DLD1 (cell line): ENCODE measurements around the gene UGT3A2.
"Not testable (repeated sequence)": the region's sequence is repeated elsewhere in the genome, so short reads cannot be mapped to it uniquely, and the experiment has no call there.

Source experiments
- in situ Hi-C: cut with HindIII; loops from 2 replicates; pipeline ENCODE4 v1.10.0; 2017; ENCODE audit warnings: low sequenced_read_pairs

Gene UGT3A2

DNA sequence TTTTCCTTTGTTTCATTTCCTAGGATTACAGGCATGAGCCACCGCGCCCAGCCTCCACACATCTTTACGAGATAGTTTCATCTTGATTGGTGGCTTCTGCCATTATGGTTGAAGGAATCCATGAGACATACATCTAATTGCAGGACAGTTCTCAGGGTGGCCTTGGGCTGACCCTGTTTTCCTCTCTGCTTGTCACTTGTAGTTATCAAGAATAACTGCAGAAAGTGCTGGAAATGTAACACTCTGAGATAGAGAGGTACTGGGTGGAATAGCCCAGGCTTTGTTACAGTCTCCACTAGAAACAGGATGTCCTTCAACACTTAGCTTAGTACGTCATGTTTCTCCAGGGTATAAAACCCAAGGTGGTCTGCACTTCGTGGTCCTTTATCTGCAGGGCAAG, 10.7 kb downstream of the UGT3A2 start:
- in situ Hi-C loops: no loop called here

DNA sequence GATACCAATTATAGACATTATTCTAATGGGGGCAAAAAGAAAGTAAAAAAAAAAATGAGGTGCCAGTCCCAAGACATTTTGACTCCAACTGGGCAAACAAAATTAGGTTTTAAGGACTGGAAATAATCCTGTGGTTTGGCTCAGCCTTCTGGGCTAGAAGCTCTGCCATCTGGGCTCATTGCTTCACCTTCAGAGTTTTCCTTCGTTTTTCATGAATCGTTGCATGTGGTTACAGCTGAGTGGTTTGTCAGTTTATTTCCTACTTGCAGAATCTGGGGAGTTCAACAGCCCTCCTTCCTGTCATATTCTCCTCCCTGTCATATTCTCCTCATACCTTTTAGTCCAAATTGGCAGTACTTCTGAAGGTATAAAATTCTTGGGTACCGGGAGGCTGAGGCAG, 12.0 kb downstream of the UGT3A2 start:
- in situ Hi-C loops: no loop called here

DNA sequence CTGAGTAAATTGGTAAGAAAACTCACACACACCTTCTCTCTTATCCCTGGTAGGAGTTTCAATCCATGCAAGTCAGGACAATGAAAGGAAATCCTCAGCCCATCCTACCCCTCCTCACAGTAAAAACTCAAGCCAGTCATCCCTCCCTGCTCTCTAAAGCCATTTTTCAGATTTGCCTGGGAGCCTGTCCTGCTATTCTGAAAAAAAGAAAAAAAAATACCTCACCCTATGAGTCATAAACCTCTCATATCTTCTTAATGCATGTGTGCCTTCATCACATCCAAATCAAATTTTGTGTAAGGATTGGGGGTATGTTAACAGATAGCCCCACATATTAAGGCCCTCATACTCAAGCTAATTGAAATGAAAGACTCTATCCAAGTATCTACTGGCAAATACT, 14.1 kb downstream of the UGT3A2 start:
- in situ Hi-C loops: no loop called here

DNA sequence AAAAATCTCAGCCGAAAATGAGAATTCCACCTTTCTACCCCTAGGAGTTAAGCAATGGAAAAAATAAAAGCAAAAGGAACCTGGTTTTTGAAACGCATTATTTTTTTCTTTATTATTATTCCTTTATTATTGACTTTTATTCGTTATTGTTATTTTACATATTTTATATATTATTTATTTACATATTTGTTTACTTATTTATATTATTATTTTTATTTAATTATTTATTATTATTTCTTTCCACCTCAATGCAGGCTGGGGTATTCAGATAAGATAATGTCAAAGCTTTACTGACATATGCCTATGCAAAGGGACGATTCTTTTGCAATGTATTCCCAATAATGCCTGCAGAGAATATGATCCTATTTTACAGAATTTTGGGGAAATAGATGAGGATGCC, 16.7 kb downstream of the UGT3A2 start:
- in situ Hi-C loops: no loop called here

DNA sequence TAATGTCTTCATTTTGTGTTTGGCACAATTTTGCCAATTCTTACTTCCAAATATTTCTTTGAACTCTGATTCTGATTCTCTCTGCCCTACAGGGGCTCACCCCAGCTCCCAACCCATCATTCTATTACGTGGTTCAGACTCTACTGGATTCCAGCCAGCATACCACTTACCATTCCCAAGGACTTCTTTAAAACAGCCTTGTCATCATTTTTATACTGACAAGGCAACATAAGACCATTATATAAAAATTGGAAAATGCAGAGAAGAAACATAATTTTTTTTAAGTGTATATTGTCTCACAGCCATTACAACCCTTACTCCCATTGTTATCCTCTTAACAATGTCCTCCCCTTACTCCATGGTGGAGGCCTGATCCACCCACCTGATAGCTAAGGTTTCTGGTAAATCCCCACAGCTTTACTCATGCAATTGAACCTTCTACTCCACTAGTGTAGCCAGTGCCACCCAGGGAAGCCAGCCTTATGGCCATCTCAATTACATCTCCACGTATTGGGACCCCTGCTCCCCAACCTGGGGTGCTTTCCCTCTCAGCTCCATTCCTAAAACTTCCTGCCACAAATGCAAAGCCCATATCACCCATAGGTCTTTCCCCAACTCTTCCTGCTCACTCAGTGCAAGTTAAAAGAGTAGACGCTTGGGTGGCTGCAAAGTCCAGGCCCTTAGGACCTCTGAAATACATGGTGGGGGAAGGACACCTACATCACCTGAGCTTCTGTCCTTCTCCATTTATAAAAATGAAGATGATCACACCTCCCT, 19.1 kb downstream of the UGT3A2 start:
- in situ Hi-C loops: no loop called here

DNA sequence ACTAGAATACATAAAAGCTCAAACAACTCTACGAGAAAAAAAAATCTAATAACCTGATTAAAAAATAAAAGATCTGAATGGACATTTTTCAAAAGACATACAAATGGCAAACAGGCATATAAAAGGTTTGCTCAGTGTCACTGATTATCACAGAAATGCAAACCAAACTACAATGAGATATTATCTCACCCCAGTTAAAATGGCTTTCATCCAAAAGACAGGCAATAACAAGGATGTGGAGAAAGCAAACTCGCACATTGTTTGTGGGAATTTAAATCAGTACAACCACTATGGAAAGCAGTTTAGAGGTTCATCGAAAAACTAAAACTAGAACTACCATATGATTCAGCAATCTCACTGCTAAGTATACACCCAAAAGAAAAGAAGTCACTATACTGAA, 20.8 kb downstream of the UGT3A2 start:
- in situ Hi-C loops: no loop called here

DNA sequence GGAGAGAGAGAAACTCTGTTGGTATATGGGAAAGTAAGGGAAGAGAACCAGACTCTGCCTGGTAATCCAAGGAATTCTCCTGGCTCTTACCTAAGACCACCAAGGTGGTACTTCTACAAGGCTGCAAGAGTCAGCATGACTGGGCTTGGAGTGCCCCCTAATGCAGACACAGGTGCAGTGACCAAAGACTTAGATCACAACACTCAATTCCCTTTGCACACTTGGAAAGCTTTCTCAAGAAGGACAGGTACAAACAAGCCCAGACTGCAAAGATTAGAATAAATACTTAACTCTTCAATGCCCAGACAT, 25.2 kb downstream of the UGT3A2 start:
- in situ Hi-C loops: no loop called here

DNA sequence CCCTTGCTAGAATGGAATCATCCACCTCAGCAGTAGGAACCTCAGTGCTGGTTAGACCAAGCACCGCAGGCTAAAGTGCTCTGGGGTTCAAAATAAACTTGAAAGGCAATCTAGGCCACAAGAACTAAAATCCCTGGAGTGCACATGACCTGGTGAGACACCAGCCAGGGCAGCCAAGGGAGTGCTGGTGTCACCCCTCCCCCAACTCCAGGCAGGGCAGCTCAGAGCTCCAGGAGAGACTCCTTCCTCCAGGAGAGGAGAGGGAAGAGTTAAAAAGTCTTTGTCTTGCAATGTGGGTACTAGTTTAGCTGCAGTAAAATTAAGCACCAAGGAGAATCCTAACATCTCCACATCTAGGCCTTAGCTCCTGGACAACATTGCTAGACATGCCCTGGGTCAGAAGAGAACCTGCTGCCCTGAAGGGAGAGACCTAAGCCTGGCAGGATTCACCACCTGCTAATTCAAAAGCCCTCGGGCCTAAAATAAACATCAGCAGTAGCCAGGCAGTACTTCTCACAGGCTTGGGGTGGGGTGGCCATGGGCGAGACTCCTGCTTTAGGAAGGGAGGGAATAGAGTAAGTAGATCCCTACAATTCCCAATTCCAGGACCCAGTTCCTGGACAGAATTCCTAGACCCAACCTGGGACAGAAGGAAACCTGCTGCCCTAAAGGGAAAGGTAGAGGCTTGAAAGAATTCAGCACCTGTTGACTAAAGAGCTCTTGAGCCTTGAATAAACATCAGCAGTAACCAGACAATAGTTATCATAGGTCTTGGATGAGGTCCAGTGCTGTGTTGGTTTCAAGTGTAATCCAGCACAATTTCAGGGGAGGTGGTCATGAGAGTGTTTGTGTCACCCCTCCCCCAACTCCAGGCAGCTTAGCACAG, 25.8 kb downstream of the UGT3A2 start:
- in situ Hi-C loops: no loop called here

DNA sequence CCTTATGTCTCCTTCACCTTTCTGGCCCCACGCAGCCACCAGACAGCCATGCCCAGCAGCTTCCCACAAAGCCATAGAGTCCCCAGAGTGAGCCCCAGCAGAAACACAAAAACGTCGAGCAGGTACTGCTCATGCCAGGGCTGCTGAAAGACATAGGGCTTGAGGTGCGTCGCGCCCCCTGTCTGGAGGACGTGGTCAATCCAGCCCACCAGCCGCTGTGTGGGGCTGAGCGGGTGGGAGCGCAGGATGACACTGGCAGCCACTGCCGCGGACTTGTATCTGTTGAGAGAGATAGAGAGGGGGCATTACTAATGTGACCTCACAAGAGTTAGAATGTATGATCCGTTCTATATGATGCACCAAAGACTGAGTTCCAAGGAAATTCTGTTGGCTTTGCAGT, 31.0 kb downstream of the UGT3A2 start:
- in situ Hi-C loops: no loop called here

DNA sequence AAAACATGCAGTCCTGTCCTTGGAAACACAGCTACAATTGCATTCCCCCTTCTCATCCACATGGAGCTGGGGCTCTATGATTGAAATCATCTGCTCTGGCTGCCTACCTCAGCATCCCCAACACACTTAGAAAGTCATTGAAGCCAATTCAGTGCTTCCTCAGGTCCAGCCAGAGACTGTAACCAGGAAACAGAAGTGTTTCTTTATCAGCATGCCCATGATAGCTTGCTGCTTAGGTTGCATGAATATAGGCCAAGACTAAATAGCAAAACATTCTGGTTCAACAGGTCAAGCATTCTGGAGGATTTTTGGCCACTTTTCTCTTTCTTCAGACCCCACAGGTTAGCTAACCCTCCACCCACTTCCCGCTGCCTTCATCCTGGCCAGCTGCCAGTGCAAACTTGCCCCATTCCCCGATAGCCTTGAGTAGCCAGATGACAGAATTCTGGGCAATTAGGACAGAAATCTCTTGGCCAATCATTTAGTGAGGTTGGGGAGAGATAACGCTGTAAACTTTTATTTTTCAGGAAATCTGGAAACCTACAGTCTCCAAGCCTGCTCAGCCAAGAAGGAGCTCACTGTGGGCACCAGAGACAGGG, 32.0 kb downstream of the UGT3A2 start:
- in situ Hi-C loops: not testable (repeated sequence)

DNA sequence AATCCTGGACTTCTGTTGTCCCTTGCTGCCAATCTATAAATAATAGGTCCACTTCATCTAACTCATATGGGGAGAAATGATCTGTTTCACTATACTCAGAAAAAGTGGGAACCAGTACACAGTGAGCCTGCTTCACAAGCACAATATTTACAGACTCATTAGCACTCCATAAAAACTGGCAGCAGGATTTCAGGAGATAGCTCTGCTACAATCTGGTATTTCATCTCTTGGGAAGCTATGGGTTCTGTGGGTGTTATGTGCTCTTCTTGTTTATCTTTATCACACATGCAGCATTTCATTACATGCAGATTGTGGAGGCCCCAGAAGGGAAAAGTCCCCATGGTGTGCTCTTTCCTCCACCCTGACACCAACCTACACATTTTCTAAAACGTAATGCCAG, 33.2 kb downstream of the UGT3A2 start:
- in situ Hi-C loops: no loop called here

DNA sequence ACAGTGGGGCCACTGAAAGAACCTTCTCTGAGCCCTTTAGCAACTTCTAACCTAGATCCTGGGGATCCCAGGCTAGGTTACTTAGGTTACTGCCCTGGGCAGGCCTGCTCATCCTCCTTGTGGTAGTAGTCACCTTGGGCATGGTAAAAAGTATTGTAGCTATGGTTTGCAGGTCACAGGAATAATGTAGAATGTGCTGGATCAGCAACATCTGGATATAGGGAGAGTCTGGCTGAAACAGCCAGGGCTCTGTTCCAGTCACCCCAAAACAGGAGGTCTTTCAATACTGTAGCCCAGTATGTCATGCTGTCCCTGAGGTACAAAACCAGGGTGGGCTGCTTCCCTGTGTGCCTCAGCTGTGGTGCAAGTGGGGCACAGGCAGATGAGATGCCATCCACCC, 33.6 kb downstream of the UGT3A2 start:
- in situ Hi-C loops: no loop called here

DNA sequence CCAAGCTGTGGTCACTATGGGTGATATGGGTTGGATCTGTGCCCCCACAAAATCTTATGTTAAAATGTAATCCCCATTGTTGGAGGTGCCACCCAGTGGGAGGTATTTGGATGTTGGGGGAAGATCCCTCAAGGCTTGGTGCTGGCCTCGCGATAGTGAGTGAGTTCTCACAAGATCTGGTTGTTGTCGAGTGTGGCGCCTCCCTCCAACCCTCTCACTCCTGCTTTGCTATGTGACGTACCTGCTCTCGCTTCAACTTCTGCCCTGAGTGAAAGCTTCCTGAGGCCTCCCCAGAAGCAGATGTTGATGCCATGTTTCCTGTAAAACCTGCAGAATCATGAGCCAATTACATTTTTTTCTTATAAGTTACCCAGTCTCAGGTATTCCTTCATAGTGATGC, 35.5 kb downstream of the UGT3A2 start:
- in situ Hi-C loops: no loop called here

DNA sequence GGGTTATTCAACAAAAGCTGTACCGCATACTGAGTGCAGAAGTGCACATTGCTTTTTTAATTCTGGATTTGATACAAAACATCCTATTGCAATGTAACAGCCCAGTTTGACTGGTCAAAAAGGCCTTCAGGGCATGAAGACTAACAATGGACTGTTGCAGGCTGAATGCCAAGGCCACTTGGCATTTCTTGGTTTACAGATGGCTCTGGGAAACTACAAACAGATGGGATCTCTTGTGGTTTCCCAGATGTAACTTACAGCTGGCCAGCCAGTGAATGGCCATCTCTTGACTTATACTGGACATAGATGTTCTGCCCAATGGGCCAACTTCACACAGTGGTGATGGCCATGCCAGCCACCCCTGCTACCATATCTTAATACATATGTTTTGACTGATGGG, 36.8 kb downstream of the UGT3A2 start:
- in situ Hi-C loops: no loop called here

DNA sequence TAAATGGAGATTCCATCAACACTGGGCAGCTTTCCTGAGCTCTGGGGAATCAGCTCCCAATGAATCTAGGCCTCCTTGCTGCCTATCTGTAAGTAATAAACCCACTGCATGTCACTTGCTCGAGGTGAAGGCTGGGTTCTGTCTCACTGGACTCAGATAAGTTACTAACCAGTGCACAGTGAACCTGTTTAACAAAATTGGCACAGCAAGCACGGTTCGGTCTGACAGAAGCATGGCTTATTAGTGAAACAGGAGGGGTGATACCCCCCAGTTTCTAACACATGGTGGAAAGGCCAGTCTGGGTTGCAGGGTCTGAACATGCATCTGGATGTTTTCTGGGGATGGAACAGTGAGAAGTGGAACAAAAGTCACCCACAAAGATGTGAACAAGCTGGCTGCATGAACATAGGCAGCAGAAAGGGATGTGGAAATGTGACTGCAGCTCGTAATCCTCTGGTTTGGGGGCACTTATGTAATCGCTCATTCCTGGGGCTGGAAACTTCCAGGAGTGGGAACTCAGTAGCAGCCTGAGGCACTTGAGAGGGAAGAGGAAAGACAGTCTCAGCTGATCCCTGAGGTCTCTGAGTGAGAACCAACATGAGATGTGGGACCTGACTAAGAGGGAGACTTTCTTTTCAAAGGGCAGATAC, 37.7 kb downstream of the UGT3A2 start:
- in situ Hi-C loops: no loop called here

DNA sequence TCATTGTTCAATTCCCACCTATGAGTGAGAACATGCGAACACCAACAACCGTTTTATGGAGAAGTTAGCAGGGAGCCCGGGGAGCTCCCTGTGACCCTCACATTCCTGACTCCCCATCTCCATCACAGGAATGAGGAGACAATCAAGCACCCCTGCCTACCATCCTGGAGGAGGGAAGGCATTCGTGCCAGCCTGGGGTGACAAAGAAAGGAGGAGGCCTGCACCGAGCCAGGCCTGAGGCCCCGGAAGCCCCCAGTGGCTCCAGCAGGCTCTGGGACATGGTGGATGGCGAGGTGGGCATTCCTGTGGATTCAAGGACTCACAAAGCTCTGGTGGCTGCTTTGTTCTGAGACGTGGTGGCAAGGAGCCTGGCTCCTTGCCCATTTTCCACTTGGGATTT, 39.0 kb downstream of the UGT3A2 start:
- in situ Hi-C loops: no loop called here

DNA sequence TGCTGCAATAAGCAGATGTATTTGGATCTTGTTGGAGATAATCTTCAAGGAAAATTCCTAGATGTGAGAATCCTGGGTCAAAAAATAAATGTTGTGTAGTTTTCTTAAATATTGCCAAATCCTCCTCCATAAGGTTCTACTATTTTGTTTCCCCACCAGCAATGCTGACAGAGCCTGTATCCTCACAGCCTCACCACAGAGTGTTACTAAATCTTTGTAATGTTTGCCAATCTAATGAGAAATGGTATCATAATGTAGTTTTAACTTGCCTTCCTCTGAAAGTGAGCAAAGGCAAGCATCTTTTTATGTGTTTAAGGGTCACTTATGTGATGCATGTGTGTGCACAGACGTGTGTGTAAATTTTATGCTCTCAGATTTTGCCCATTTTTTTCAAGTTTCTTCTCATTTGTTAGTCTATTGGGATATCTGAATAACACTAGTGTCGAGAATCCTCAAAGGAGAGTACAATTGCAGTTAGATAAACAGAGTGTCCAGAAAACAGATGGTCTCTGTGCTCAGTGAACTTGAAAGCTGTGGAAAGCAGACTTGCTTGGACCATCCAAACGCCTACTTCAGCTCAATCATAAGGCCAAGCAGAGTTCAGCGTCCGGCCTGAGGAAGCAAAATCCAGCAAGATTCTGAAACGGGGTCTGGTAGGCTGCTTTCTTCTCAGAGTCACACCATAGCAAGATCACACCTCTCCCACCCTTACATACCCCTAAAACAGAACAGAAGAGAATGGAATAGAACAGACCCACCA, 39.8 kb downstream of the UGT3A2 start:
- in situ Hi-C loops: no loop called here

DNA sequence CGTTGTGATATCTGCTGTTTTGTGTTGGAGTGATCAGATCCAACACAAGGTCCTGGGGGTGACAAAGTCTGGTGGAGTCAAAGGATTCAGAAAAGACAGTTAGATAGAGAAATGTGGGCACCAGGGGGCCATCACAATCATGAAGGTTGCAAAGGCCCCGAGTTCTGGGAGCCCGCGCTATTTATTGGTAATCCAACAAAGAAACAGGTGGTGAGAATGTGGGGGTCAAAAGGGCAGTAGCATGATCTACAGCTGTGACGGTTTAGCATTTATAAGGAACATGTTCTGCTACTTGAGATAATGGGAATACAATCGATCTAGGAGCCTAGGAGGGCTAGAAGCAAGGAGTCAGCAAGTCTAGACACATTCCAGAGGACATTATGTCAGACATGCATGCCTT, 44.4 kb downstream of the UGT3A2 start:
- in situ Hi-C loops: not testable (repeated sequence)

DNA sequence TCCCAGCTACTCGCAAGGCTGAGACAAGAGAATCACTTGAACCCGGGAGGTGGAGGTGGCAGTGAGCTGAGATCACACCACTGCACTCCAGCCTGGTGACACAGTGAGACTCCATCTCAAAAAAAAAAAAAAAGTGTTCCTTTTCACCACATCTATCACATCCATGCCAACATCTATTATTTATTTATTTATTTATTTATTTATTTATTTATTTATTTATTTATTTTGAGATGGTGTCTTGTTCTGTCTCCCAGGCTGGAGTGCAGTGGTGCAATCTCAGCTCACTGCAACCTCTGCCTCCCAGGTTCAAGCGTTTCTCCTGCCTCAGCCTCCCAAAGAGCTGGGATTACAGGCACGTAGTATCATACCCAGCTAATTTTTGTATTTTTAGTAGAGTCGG, 47.1 kb downstream of the UGT3A2 start:
- in situ Hi-C loops: not testable (repeated sequence)

DNA sequence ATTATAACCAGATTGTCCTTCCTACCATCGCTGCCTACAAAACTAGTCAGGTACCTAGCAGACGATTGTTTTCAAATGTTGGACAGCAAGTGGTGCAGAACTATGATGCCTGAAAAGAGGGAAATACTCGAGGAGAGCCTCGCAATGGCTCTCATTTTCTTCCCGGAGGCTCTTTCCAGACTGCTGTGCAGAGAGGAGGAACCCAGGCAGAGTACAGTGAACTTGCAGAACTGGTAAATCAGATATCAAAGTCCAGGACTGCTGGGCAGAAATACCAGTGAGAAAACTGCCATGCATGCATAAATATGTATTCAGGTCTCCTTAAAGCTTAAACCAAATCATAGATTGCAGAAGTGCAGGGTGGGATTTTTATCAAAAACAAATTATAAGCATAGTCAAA, 49.1 kb downstream of the UGT3A2 start:
- in situ Hi-C loops: no loop called here

DNA sequence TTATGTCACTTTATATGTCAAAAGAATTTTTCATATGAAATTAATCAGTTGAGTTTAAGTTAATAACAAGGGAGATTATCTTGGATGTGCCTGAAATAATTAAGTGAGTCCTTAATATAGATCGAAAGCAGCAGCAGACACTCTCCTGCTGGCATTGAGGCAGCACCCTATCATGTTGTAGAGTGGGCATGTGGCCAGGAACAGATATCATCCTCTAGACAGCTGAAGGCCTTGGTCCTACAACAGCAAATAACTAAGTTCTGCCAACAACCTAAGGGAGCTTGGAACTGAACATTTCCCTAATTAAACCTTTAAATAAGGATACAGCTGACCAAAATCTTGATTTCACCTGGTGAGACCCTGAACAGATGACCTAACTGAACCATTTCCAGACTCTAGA, 49.7 kb downstream of the UGT3A2 start:
- in situ Hi-C loops: no loop called here
